ENCODE measurements around the gene ABCA7. TPM values are rescaled to one million over a fixed set of nuclear protein-coding genes. Genes with fewer than 3 reads are reported as not detected.

Gene ABCA7
- total RNA-seq, 2 experiments from 2014 or later, result 75.9 to 87.5 TPM

GRCh38 chr19:1025960-1026782 lies 13.7 kb upstream of the ABCA7 start, which contains the start of gene CNN2:
Gene CNN2 (plus strand): TSS chr19:1026608. CDS start chr19:1026662, 54 bp downstream.
- H3K27me3 Mint-ChIP-seq, result no peaks in the 10 kb centered on the region
- H3K36me3 Mint-ChIP-seq (ENCODE audit: low read depth), result peaks cover 22% of the 10 kb centered on the region
- H3K4me1 Mint-ChIP-seq, result peaks cover 29% of the 10 kb centered on the region
- POLR2A ChIA-PET, result interaction anchor here (0.5 to 0.8 kb wide), 3 partner anchors 54 to 117 kb away, joined by 3 read pairs; no protein-coding TSS in a partner anchor
- peak; percentile 73 for DNase-seq
- CTCF ChIA-PET, result interaction anchor here (0.6 to 2.7 kb wide), 9 partner anchors 10 to 356 kb away, joined by 3 to 15 read pairs (median 3); partner anchors contain the start of gene ABCA7
- peak within 1 kb of the TSS; percentile 93 for H3K27ac Mint-ChIP-seq
- H3K4me3 Mint-ChIP-seq, result peak within 1 kb of the TSS; percentile 98
- H3K9me3 Mint-ChIP-seq, result no peaks in the 10 kb centered on the region

DNA sequence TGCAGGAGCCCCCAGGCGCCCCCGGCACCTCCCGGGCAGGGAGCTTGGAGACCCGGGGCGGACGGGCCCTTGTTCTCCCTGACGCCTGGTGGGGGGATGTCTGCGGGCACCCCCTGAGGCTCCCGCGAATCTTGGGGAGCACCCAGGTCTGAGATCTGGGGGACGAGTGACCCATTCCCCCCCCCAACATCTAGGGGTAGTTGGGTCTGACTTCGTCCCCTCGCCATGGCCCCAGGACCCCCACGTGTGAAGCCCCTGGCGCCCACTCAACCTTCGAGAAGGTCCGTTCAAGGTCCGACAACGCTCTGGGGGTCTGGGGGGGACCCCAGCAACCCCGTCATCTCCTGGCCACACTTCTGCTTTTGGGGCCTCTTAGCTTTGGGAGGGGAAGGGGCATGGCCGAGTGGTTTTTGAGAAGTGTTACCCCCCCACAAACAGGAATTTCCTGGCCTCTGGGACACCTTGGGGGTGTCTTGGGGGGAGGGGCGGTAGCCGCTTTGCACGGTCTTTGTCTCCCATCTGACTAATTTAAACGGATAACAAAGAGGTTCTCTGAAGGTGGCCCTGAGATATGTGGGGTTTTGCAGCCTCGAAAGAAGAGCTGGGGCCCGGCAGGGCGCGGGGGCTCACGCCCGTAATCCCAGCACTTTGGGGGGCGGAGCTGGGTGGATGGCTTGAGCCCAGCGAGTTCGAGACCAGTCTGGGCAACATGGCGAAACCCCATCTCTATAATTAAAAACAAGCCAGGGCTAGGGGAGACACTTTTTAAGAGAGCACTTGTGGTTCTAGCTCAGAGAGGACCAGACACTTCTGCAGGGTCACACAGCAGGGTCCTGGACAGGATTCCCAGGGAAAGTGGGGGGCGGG lies 12.9 kb upstream of the ABCA7 start:
- Mint-ChIP-seq H3K4me3 (peak overlapping the region; percentile 98), H3K36me3 (ENCODE audit: low read depth) (peaks cover 22% of the 10 kb centered on the region), H3K27me3 (no peaks in the 10 kb centered on the region), H3K4me1 (peaks cover 21% of the 10 kb centered on the region), H3K27ac (peak overlapping the region; percentile 93), H3K9me3 (no peaks in the 10 kb centered on the region)
- DNase-seq, result peak; percentile 47
- ChIA-PET POLR2A (interaction anchor here (0.7 kb wide), 1 partner anchor 242 kb away, joined by 3 read pairs; the partner anchor contains the start of gene CIRBP), CTCF (interaction anchor here (0.6 to 2.7 kb wide), 11 partner anchors 10 to 427 kb away, joined by 3 to 15 read pairs (median 3); no protein-coding TSS in a partner anchor)

GRCh38 chr19:1027650-1028061 lies 12.3 kb upstream of the ABCA7 start:
- peak overlapping the region; percentile 93 for H3K27ac Mint-ChIP-seq
- no peaks in the 10 kb centered on the region for H3K9me3 Mint-ChIP-seq
- ChIA-PET POLR2A (no interaction called here), CTCF (interaction anchor here (0.6 to 2.7 kb wide), 10 partner anchors 9 to 426 kb away, joined by 3 to 15 read pairs (median 4); no protein-coding TSS in a partner anchor)
- H3K4me1 Mint-ChIP-seq, result peaks cover 27% of the 10 kb centered on the region
- no peaks in the 10 kb centered on the region for H3K27me3 Mint-ChIP-seq
- peaks cover 29% of the 10 kb centered on the region for H3K36me3 Mint-ChIP-seq (ENCODE audit: low read depth)
- DNase-seq, result no peak
- peak overlapping the region; percentile 98 for H3K4me3 Mint-ChIP-seq

GRCh38 chr19:1028062-1028926 lies 11.6 kb upstream of the ABCA7 start:
- Mint-ChIP-seq H3K27ac (peak overlapping the region; percentile 86), H3K4me3 (peak overlapping the region; percentile 98), H3K27me3 (no peaks in the 10 kb centered on the region), H3K4me1 (peaks cover 32% of the 10 kb centered on the region), H3K9me3 (no peaks in the 10 kb centered on the region), H3K36me3 (ENCODE audit: low read depth) (peaks cover 35% of the 10 kb centered on the region)
- ChIA-PET CTCF (interaction anchor here (0.6 to 2.7 kb wide), 10 partner anchors 8 to 332 kb away, joined by 3 to 15 read pairs (median 4); no protein-coding TSS in a partner anchor), POLR2A (interaction anchor here (0.6 kb wide), 1 partner anchor 10 kb away, joined by 3 read pairs; no protein-coding TSS in a partner anchor)
- peak; percentile 72 for DNase-seq

GRCh38 chr19:1032264-1032867 lies 7.5 kb upstream of the ABCA7 start:
- H3K4me3 Mint-ChIP-seq, result no peak overlapping the region
- H3K4me1 Mint-ChIP-seq, result peaks cover 52% of the 10 kb centered on the region
- ChIA-PET POLR2A (interaction anchor here (0.6 kb wide), 2 partner anchors 16 to 42 kb away, joined by 8 to 10 read pairs; no protein-coding TSS in a partner anchor), CTCF (interaction anchor here (1.2 kb wide), 1 partner anchor 45 kb away, joined by 3 read pairs; no protein-coding TSS in a partner anchor)
- no peak for DNase-seq
- peaks cover 54% of the 10 kb centered on the region for H3K36me3 Mint-ChIP-seq (ENCODE audit: low read depth)
- no peaks in the 10 kb centered on the region for H3K27me3 Mint-ChIP-seq
- peak overlapping the region; percentile 25 for H3K27ac Mint-ChIP-seq
- no peaks in the 10 kb centered on the region for H3K9me3 Mint-ChIP-seq

DNA sequence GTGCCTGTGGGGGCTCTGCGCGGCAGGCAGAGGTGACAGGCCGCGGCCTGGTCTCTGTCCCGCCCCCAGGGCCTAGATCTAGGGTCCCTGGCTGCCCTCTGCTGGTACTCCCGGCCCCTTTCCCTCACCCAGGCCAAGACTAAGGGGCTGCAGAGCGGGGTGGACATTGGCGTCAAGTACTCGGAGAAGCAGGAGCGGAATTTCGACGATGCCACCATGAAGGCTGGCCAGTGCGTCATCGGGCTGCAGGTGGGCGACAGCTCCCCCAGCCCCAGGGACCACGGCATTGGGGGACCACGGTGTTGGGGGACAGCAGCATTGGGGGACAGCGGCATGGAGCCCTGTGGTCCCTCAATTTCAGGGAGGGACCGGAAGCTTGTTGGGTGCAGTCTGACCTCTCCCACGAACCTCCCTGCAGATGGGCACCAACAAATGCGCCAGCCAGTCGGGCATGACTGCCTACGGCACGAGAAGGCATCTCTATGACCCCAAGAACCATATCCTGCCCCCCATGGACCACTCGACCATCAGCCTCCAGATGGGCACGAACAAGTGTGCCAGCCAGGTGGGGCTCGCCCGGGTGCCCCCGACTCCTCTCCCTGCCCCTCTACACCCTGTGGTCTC lies 3.8 kb upstream of the ABCA7 start:
- H3K4me1 Mint-ChIP-seq, result peaks cover 67% of the 10 kb centered on the region
- CTCF ChIA-PET, result interaction anchor here (1.3 to 3.9 kb wide), 2 partner anchors 10 to 67 kb away, joined by 3 to 15 read pairs; partner anchors contain the start of gene CNN2
- no peak overlapping the region for H3K4me3 Mint-ChIP-seq
- POLR2A ChIA-PET, result no interaction called here
- no peak for DNase-seq
- no peaks in the 10 kb centered on the region for H3K27me3 Mint-ChIP-seq
- no peaks in the 10 kb centered on the region for H3K9me3 Mint-ChIP-seq
- H3K36me3 Mint-ChIP-seq (ENCODE audit: low read depth), result peaks cover 60% of the 10 kb centered on the region
- H3K27ac Mint-ChIP-seq, result peak overlapping the region; percentile 71

DNA sequence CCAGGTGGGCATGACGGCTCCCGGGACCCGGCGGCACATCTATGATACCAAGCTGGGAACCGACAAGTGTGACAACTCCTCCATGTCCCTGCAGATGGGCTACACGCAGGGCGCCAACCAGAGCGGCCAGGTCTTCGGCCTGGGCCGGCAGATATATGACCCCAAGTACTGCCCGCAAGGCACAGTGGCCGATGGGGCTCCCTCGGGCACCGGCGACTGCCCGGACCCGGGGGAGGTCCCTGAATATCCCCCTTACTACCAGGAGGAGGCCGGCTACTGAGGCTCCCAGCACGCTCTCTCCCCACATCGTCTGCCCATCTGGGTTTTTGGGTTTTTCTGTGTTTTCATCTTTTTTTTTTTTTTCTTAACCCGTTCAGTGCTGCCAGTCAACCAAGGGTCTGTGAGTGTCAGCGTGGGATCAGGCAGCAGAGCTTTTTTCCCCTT lies 2.3 kb upstream of the ABCA7 start:
- POLR2A ChIA-PET, result interaction anchor here (1.0 kb wide), 1 partner anchor 9 kb away, joined by 3 read pairs; no protein-coding TSS in a partner anchor
- no peaks in the 10 kb centered on the region for H3K9me3 Mint-ChIP-seq
- H3K4me1 Mint-ChIP-seq, result peaks cover 70% of the 10 kb centered on the region
- DNase-seq, result no peak
- no peaks in the 10 kb centered on the region for H3K27me3 Mint-ChIP-seq
- peaks cover 54% of the 10 kb centered on the region for H3K36me3 Mint-ChIP-seq (ENCODE audit: low read depth)
- H3K4me3 Mint-ChIP-seq, result peak overlapping the region; percentile 99
- peak overlapping the region; percentile 91 for H3K27ac Mint-ChIP-seq
- CTCF ChIA-PET, result interaction anchor here (1.0 to 3.9 kb wide), 5 partner anchors 9 to 229 kb away, joined by 3 to 15 read pairs (median 4); partner anchors contain the start of gene CNN2

DNA sequence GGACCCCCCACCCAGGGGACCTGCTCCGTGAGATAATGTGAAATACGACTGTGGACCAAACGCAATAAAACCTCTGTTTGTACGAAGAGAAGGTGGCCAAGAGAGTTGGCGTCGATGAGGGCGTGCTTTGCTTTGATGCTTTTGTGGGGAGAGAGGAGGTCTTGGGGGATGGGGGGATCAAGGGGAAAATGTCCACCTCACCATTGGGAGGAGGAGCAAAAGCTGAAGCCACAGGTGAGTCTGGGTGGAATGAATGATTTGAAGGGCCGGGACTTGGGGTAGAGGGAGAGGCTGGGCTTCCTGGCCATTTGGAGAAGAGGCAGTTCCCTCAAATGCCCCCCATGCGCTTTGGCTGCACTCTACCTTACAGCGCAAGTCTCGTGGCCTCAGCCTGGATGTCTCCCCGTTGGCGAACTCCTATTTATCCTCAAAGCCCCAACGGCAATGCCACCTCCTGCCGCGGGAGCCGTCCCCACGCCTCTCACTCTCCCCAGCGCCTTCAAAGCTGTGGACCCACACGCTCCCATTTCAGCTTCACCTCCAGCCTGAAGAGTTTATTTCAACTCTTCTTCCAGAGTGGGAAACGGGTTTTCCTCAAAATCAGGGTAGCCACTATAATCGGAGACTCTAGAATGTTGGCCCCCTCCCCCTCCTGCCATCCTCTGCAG lies 795 bp upstream of the ABCA7 start:
- no peaks in the 10 kb centered on the region for H3K27me3 Mint-ChIP-seq
- peaks cover 47% of the 10 kb centered on the region for H3K36me3 Mint-ChIP-seq (ENCODE audit: low read depth)
- ChIA-PET POLR2A (interaction anchor here (0.8 to 1.0 kb wide), 2 partner anchors 18 to 28 kb away, joined by 3 read pairs; partner anchors contain the start of genes ARHGAP45 and RNU6-2), CTCF (interaction anchor here (0.6 to 3.1 kb wide), 10 partner anchors 9 to 227 kb away, joined by 3 to 11 read pairs (median 4); partner anchors contain the start of gene CNN2)
- H3K4me3 Mint-ChIP-seq, result peak overlapping the region; percentile 99
- H3K4me1 Mint-ChIP-seq, result peaks cover 64% of the 10 kb centered on the region
- no peaks in the 10 kb centered on the region for H3K9me3 Mint-ChIP-seq
- no peak for DNase-seq
- peak overlapping the region; percentile 91 for H3K27ac Mint-ChIP-seq

DNA sequence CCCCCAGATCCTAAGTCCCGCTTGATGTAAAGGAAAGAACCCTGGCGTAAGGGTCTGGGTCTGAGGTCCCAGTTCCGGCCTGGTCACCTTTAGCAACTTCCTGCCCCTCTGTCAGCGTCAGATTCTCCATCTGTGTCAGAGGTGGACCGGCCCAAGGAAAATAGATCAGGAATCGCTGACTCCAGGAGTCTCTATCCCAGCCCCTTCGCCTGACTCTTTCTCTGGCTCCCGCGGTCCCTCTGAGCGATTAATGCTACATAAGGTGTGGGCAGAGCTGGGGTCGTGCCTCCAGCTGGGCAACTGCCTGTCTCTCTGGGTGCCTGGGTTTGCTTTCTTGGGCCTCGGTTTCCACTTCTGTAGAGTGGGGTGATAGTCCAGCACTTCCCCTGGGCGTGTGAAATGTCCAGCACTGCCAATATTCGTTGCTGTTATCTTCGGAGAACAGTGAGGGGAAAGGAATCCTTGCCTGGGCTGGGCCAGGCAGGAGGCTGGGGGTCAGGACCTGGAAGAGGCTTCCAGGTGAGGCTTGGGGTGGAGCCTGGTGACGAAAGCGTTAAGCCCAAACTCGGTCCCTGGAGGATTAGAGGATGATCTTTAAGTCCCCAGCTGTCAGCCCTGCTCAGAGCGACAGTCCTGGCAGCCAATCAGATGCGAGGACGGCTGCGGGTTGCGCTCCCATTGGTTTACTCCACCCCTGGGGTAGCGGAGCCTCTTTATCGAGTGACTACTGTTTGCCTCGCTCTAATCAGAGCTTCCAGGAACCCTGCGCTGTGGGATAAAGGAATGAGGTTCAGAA lies 767 bp downstream of the ABCA7 start:
- Mint-ChIP-seq H3K9me3 (no peaks in the 10 kb centered on the region), H3K27me3 (no peaks in the 10 kb centered on the region), H3K27ac (peak overlapping the region; percentile 91), H3K4me3 (peak overlapping the region; percentile 99), H3K36me3 (ENCODE audit: low read depth) (peaks cover 52% of the 10 kb centered on the region), H3K4me1 (peaks cover 61% of the 10 kb centered on the region)
- peak; percentile 94 for DNase-seq
- CTCF ChIA-PET, result interaction anchor here (0.7 to 3.1 kb wide), 10 partner anchors 8 to 235 kb away, joined by 3 to 11 read pairs (median 3); partner anchors contain the start of genes ARHGAP45, CNN2 and FAM174C
- POLR2A ChIA-PET, result interaction anchor here (1.0 kb wide), 2 partner anchors 27 to 47 kb away, joined by 3 read pairs; no protein-coding TSS in a partner anchor
